H9 (cell line): ENCODE data around the gene SLC35B1. TPM values are rescaled to one million over a fixed set of nuclear protein-coding genes. Genes with fewer than 3 reads are reported as not detected.

ENCODE experiments used
- DNase-seq: peaks from one replicate; pipeline ENCODE4 v3.0.0-alpha.2; 2017
- H2AFZ ChIP-seq: one replicate; pipeline ENCODE4 v1.6.1; 2013; ENCODE audit warnings: mild to moderate bottlenecking, low read length, control low read depth, moderate library complexity
- H2AK5ac ChIP-seq: 2 replicates; pipeline ENCODE4 v1.6.1; 2013; ENCODE audit warnings: low read length, control low read depth, mixed read lengths; ENCODE audit not compliant: insufficient read length
- H2BK120ac ChIP-seq: one replicate; pipeline ENCODE4 v1.6.1; 2013; ENCODE audit warnings: low read depth, mild to moderate bottlenecking, low read length, control low read depth, inconsistent platforms; ENCODE audit not compliant: poor library complexity, severe bottlenecking
- H2BK12ac ChIP-seq: 2 replicates; pipeline ENCODE4 v1.6.1; 2013; ENCODE audit warnings: low read length, control low read depth, mixed read lengths, low read depth; ENCODE audit not compliant: insufficient read length
- H2BK15ac ChIP-seq: 2 replicates; pipeline ENCODE4 v1.6.1; 2013; ENCODE audit warnings: low read depth, low read length, control low read depth
- H2BK20ac ChIP-seq: one replicate; pipeline ENCODE4 v1.6.1; 2013; ENCODE audit warnings: low read depth, mild to moderate bottlenecking, low read length, control low read depth, inconsistent platforms; ENCODE audit not compliant: poor library complexity, severe bottlenecking
- H2BK5ac ChIP-seq: 2 replicates; pipeline ENCODE4 v1.6.1; 2013; ENCODE audit warnings: low read length, control low read depth, mixed read lengths; ENCODE audit not compliant: insufficient read length
- H3K14ac ChIP-seq: 2 replicates; pipeline ENCODE4 v1.6.1; 2013; ENCODE audit warnings: low read length, control low read depth; ENCODE audit not compliant: insufficient read depth
- H3K18ac ChIP-seq: 2 replicates; pipeline ENCODE4 v1.6.1; 2013; ENCODE audit warnings: low read depth, mild to moderate bottlenecking, mixed read lengths, low read length, control low read depth; ENCODE audit not compliant: insufficient read length
- H3K23ac ChIP-seq: 2 replicates; pipeline ENCODE4 v1.6.1; 2013; ENCODE audit warnings: low read length, control low read depth, mixed read lengths, low read depth; ENCODE audit not compliant: insufficient read length
- H3K23me2 ChIP-seq: 2 replicates; pipeline ENCODE4 v1.6.1; 2013; ENCODE audit warnings: low read depth, mild to moderate bottlenecking, mixed read lengths, low read length, control low read depth; ENCODE audit not compliant: insufficient read length, poor library complexity, severe bottlenecking
- H3K27ac ChIP-seq: 2 replicates; pipeline ENCODE4 v1.5.1; 2013; ENCODE audit warnings: low read length, control low read depth, mixed read lengths, low read depth; ENCODE audit not compliant: insufficient read length
- H3K27me3 ChIP-seq: 2 replicates; pipeline ENCODE4 v1.6.1; 2013; ENCODE audit warnings: low read length, control low read depth, inconsistent platforms; ENCODE audit not compliant: insufficient read depth
- H3K4ac ChIP-seq: 2 replicates; pipeline ENCODE4 v1.6.1; 2013; ENCODE audit warnings: low read depth, mild to moderate bottlenecking, control low read depth, inconsistent platforms, low read length, moderate library complexity
- H3K4me1 ChIP-seq: 2 replicates; pipeline ENCODE4 v1.6.1; 2013; ENCODE audit warnings: low read length, control low read depth, inconsistent platforms; ENCODE audit not compliant: insufficient read depth
- H3K4me2 ChIP-seq: 2 replicates; pipeline ENCODE4 v1.6.1; 2013; ENCODE audit warnings: low read length, control low read depth, mixed read lengths; ENCODE audit not compliant: insufficient read length, insufficient read depth
- H3K56ac ChIP-seq: 2 replicates; pipeline ENCODE4 v1.6.1; 2013; ENCODE audit warnings: low read depth, mild to moderate bottlenecking, mixed read lengths, low read length, control low read depth; ENCODE audit not compliant: insufficient read length
- H3K79me1 ChIP-seq: 2 replicates; pipeline ENCODE4 v1.6.1; 2013; ENCODE audit warnings: low read depth, mild to moderate bottlenecking, moderate library complexity, low read length, control low read depth, inconsistent platforms; ENCODE audit not compliant: insufficient read depth, poor library complexity, severe bottlenecking
- H3K79me2 ChIP-seq: 2 replicates; pipeline ENCODE4 v1.6.1; 2013; ENCODE audit warnings: low read length, control low read depth, inconsistent platforms; ENCODE audit not compliant: insufficient read depth
- H3K9ac ChIP-seq: 2 replicates; pipeline ENCODE4 v1.6.1; 2013; ENCODE audit warnings: low read length, control low read depth, mixed read lengths; ENCODE audit not compliant: insufficient read length; ENCODE audit errors: extremely low read depth
- H3K9me3 ChIP-seq: one replicate; pipeline ENCODE4 v1.6.1; 2013; ENCODE audit warnings: low read depth, low read length, inconsistent platforms; ENCODE audit not compliant: control insufficient read depth
- H3T11ph ChIP-seq: one replicate; pipeline ENCODE4 v1.6.1; 2013; ENCODE audit warnings: mild to moderate bottlenecking, low read length, control low read depth, inconsistent platforms
- H4K20me1 ChIP-seq: one replicate; pipeline ENCODE4 v1.6.1; 2013; ENCODE audit not compliant: control insufficient read depth, insufficient read length, insufficient read depth
- H4K5ac ChIP-seq: 2 replicates; pipeline ENCODE4 v1.6.1; 2013; ENCODE audit warnings: low read depth, mild to moderate bottlenecking, mixed read lengths, low read length, control low read depth; ENCODE audit not compliant: insufficient read length
- H4K8ac ChIP-seq: replicated peaks from 2 replicates; pipeline ENCODE4 v1.6.1; 2013; ENCODE audit warnings: low read length, control low read depth, mixed read lengths, low read depth; ENCODE audit not compliant: insufficient read length
- H4K91ac ChIP-seq: 2 replicates; pipeline ENCODE4 v1.6.1; 2013; ENCODE audit warnings: low read depth, mild to moderate bottlenecking, moderate library complexity, mixed read lengths, low read length, control low read depth; ENCODE audit not compliant: insufficient read length
- H3K27ac Mint-ChIP-seq, 3 experiments: 2 replicates in 2 of 3; 3 replicates in 1 of 3; pipeline ENCODE4 v1.8.0; 2020 to 2021; ENCODE audit warnings: mixed read lengths in 3 of 3, mild to moderate bottlenecking in 1 of 3, moderate library complexity in 1 of 3
- H3K27me3 Mint-ChIP-seq: 2 replicates; pipeline ENCODE4 v1.8.0; 2021; ENCODE audit warnings: low read depth, mild to moderate bottlenecking, moderate library complexity, mixed read lengths
- H3K36me3 Mint-ChIP-seq, 3 experiments: 2 replicates in 2 of 3; 3 replicates in 1 of 3; pipeline ENCODE4 v1.8.0; 2020 to 2021; ENCODE audit warnings: low read depth in 3 of 3, mixed read lengths in 3 of 3; ENCODE audit not compliant: insufficient read depth in 1 of 3
- H3K4me1 Mint-ChIP-seq, 2 experiments: 2 replicates each; pipeline ENCODE4 v1.8.0; 2020; ENCODE audit warnings: mixed read lengths in 2 of 2
- H3K4me3 Mint-ChIP-seq, 2 experiments: 2 replicates in 1 of 2; 3 replicates in 1 of 2; pipeline ENCODE4 v1.8.0; 2020 to 2021; ENCODE audit warnings: mild to moderate bottlenecking in 2 of 2, mixed read lengths in 2 of 2, moderate library complexity in 1 of 2
- H3K9me3 Mint-ChIP-seq, 2 experiments: 2 replicates in 1 of 2; 3 replicates in 1 of 2; pipeline ENCODE4 v1.8.0; 2020; ENCODE audit warnings: mild to moderate bottlenecking in 2 of 2, mixed read lengths in 2 of 2, moderate library complexity in 1 of 2
- CTCF ChIP-seq: fragments of 200-600 bp; sonication (generic); conservative IDR thresholded peaks from 3 replicates; pipeline ENCODE4 v1.8.0; 2021; ENCODE audit warnings: antibody characterized with exemption, mild to moderate bottlenecking
- WGBS: extraction: QIAGEN DNeasy Blood & Tissue Kit; methylation state at CpG from one replicate; pipeline ENCODE4 v1.1.7; 2013; ENCODE audit warnings: missing lambda C conversion rate, low lambda C conversion rate, mixed read lengths; ENCODE audit not compliant: insufficient read length; ENCODE audit errors: extremely low coverage; 5-methylcytosine and 5-hydroxymethylcytosine counted together
- total RNA-seq: library from RNA; stranded (reverse); gene quantifications from 2 replicates; pipeline ENCODE4 v1.2.1, GENCODE V29; 2021

SLC35B1 gene
- total RNA-seq, 1 experiment from 2014 or later, result 58.9 TPM

GRCh38 chr17:49730078-49730784 lies 22.5 kb upstream of the SLC35B1 start:
- H2BK12ac ChIP-seq, result no peak overlapping the region
- no peak overlapping the region for H2AFZ ChIP-seq
- no peak for DNase-seq
- no peak overlapping the region; a peak in 1 of 7 replicates for H3K27ac Mint-ChIP-seq
- no peak overlapping the region for H3K4me3 Mint-ChIP-seq
- H2BK20ac ChIP-seq, result no peak overlapping the region
- no peak overlapping the region for H2AK5ac ChIP-seq
- H4K91ac ChIP-seq, result no peak overlapping the region
- H3K4ac ChIP-seq, result no peak overlapping the region
- no peaks in the 10 kb centered on the region; a peak in 1 of 5 replicates for H3K9me3 Mint-ChIP-seq
- H3K27me3 ChIP-seq, result no peaks in the 10 kb centered on the region
- no peak overlapping the region for H3K23ac ChIP-seq
- WGBS, result no CpG with 5 or more reads among the region's 4 CpGs
- peaks cover 2% of the 10 kb centered on the region for H4K20me1 ChIP-seq
- peaks cover under 1% of the 10 kb centered on the region for H3K79me1 ChIP-seq
- no peak overlapping the region for H3T11ph ChIP-seq
- H2BK5ac ChIP-seq, result no peak overlapping the region
- no peak overlapping the region for H2BK15ac ChIP-seq
- no peak overlapping the region for H4K8ac ChIP-seq
- H3K23me2 ChIP-seq, result no peaks in the 10 kb centered on the region
- H3K9me3 ChIP-seq, result no peaks in the 10 kb centered on the region
- H3K56ac ChIP-seq, result no peak overlapping the region
- H4K5ac ChIP-seq, result no peak overlapping the region
- no peak for TF ChIP-seq CTCF
- H3K4me1 Mint-ChIP-seq, result no peaks in the 10 kb centered on the region
- no peak overlapping the region for H3K9ac ChIP-seq
- H3K79me2 ChIP-seq, result no peaks in the 10 kb centered on the region
- H3K14ac ChIP-seq, result no peak overlapping the region
- H3K36me3 Mint-ChIP-seq, result peaks cover 24 to 29% (median 25%) of the 10 kb centered on the region in 3 experiments; a peak in 6 of 7 replicates
- no peak overlapping the region for H3K4me2 ChIP-seq
- no peaks in the 10 kb centered on the region for H3K4me1 ChIP-seq
- no peak overlapping the region for H2BK120ac ChIP-seq
- H3K18ac ChIP-seq, result no peak overlapping the region
- no peaks in the 10 kb centered on the region; the same call in 1 of the 2 replicates for H3K27me3 Mint-ChIP-seq
- H3K27ac ChIP-seq, result no peak overlapping the region
